ENCODE measurements around the gene CFAP119.

The CFAP119 gene

GRCh38 chr16:30768583-30769181 lies 6.8 kb upstream of the CFAP119 start:
- DNase-seq (ENCODE audit: low read depth), result no peak
- TF ChIP-seq CTCF (IDR thresholded peaks at IDR 0.05; ENCODE audit: control insufficient read depth, insufficient read depth, low read depth, low read length, missing control alignments), result no peak
- H3K4me3 ChIP-seq (ENCODE audit: control insufficient read depth, low read depth, low read length), result no peak overlapping the region

- no peak overlapping the region for H3K4me3 ChIP-seq (ENCODE audit: control insufficient read depth, low read depth, low read length)
- TF ChIP-seq CTCF (IDR thresholded peaks at IDR 0.05; ENCODE audit: control insufficient read depth, insufficient read depth, low read depth, low read length, missing control alignments), result no peak
- DNase-seq (ENCODE audit: low read depth), result no peak
Measured at GRCh38 chr16:30767767-30768465, 6.1 kb upstream of the CFAP119 start.

- H3K4me3 ChIP-seq (ENCODE audit: control insufficient read depth, low read depth, low read length), result no peak overlapping the region
- no peak for TF ChIP-seq CTCF (IDR thresholded peaks at IDR 0.05; ENCODE audit: control insufficient read depth, insufficient read depth, low read depth, low read length, missing control alignments)
- no peak for DNase-seq (ENCODE audit: low read depth)
Measured at GRCh38 chr16:30766933-30767284, 5.0 kb upstream of the CFAP119 start.

GRCh38 chr16:30766206-30766932 lies 4.5 kb upstream of the CFAP119 start:
- TF ChIP-seq CTCF (IDR thresholded peaks at IDR 0.05; ENCODE audit: control insufficient read depth, insufficient read depth, low read depth, low read length, missing control alignments), result no peak
- no peak for DNase-seq (ENCODE audit: low read depth)
- H3K4me3 ChIP-seq (ENCODE audit: control insufficient read depth, low read depth, low read length), result no peak overlapping the region

GRCh38 chr16:30764816-30765465 lies 3.1 kb upstream of the CFAP119 start:
- no peak overlapping the region for H3K4me3 ChIP-seq (ENCODE audit: control insufficient read depth, low read depth, low read length)
- no peak for TF ChIP-seq CTCF (IDR thresholded peaks at IDR 0.05; ENCODE audit: control insufficient read depth, insufficient read depth, low read depth, low read length, missing control alignments)
- no peak for DNase-seq (ENCODE audit: low read depth)

- no peak for DNase-seq (ENCODE audit: low read depth)
- H3K4me3 ChIP-seq (ENCODE audit: control insufficient read depth, low read depth, low read length), result no peak overlapping the region
- no peak for TF ChIP-seq CTCF (IDR thresholded peaks at IDR 0.05; ENCODE audit: control insufficient read depth, insufficient read depth, low read depth, low read length, missing control alignments)
Measured at GRCh38 chr16:30764086-30764485, 2.2 kb upstream of the CFAP119 start.

Measured in AG09309 (cell line).